Right renal cortex interstitium (tissue), 3 donors: ENCODE results near the gene IGLL1. TPM values are rescaled to one million over a fixed set of nuclear protein-coding genes. Genes with fewer than 3 reads are reported as not detected.

Experiments
- DNase-seq, 3 donors: peaks; one replicate each; pipeline ENCODE4 v3.0.0-alpha.2; 2013; ENCODE audit warnings: low read depth in 3 of 3, low spot score in 2 of 3
- polyA plus RNA-seq, 3 donors: library from polyadenylated mRNA; unstranded; fragments of 120-200 nt; gene quantifications; one replicate each; pipeline ENCODE4 v1.2.1, GENCODE V29; 2013; ENCODE audit not compliant: insufficient read length in 3 of 3

Gene IGLL1
- polyA plus RNA-seq, 3 donors, result 0.53 to 1.6 (median 0.98) TPM

DNA sequence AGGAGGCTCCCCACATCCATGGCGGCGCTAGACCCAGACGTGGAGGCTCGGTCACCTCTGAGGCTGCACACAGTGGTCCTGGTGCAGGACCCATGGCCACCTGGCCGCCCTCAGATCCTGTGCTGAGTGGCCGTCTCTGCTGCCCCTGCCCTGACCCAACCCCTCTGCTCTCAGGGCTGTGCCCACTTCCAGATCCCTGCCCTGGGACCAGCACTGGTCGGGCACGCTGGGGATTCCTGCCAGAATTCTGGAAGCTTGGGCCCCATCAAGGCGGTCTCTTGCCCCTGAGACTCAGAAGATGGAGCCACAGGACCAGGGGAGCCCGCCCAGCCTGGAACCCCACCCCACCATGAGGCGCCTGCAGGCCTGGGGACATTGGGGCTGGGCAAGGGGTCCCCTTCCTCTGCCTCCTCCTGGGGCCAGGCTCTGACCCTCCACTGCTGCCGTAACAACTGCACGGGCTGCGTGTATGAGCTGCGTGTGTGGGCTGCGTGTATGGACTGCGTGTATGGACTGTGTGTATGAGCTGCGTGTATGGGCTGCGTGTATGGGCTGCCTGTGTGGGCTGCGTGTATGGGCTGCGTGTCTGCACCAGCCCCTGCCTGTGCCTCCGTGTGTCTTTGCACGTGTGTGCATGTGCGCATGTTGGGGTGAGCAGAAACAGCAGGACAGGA lies 48.7 kb downstream of the IGLL1 start:
- DNase-seq, result no peak

DNA sequence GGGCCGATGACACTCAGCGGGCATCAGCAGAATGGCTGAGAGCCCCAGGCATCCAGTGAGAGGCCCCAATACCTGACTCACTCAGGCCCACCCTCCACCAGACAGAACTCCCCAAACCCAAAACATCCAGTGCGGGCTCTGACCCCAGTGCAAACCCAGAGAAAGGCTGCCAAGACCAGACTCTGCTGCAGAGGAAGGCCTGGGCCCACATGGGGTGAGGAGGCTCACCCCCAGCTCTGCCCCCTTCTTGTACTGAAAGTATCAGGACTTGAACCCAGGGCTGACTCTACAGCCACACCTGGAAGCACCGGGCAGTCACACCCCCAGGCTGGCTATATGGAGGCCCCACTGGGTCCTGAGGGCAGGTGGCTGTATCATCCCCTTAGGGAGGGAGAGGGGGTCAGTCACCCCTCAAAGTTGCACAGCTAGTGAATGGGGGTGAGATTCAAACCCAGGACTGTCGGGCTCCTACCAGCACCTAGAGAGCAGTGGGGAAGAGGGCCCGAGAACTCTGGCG lies 49.3 kb downstream of the IGLL1 start:
- no peak for DNase-seq

DNA sequence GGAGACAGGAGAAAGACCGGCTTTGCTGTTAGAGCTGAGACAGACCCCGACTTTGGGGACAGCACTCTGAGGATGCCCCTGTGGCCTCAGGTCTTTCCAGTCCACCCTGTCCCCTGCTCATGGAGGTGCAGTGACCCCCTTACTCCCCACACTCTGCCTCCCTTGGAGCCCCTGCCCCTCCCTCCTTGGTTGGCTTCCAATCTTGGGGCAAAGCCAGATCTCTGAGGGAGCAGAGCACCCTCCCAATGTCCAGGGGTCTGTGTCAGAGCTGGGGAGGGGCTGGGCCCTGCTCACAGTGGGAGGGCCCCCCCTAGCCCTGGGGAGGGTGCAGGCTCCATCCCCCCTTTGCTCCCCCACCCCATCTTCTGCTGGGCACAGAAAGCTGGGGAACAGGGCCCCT lies 50.0 kb downstream of the IGLL1 start:
- DNase-seq, result no peak

- DNase-seq, result no peak
Observed at GRCh38 chr22:23529166-23530103, 50.7 kb downstream of the IGLL1 start.

GRCh38 chr22:23527971-23528740 lies 51.9 kb downstream of the IGLL1 start:
- DNase-seq, result no peak

GRCh38 chr22:23526596-23527316 lies 53.3 kb downstream of the IGLL1 start:
- DNase-seq, result no peak

GRCh38 chr22:23525510-23525909 lies 54.6 kb downstream of the IGLL1 start:
- DNase-seq, result no peak

GRCh38 chr22:23524226-23524625 lies 55.9 kb downstream of the IGLL1 start:
- DNase-seq, result no peak

- no peak for DNase-seq
Observed at GRCh38 chr22:23523713-23524112, 56.4 kb downstream of the IGLL1 start.

Other genes starting within 250 kb of the IGLL1 start
- 1 to 10 TPM; 1.4 to 2.5 (median 1.7) TPM for gene DRICH1, start 52.0 kb upstream of the IGLL1 start, polyA plus RNA-seq
- gene RGL4, start 110.7 kb upstream of the IGLL1 start, polyA plus RNA-seq, result 1 to 10 TPM; 1.8 to 3.1 (median 2.1) TPM
- gene ZNF70, start 170.8 kb upstream of the IGLL1 start, polyA plus RNA-seq, result 1 to 10 TPM; 4.7 to 5.5 (median 5.0) TPM
- gene VPREB3, start 174.1 kb upstream of the IGLL1 start, polyA plus RNA-seq, result 1 to 10 TPM in 1 of 3 donors, under 1 TPM in 2; 0.35 to 1.1 (median 0.58) TPM
- 1 to 10 TPM; 2.2 to 2.5 (median 2.3) TPM for gene C22orf15, start 182.7 kb upstream of the IGLL1 start, polyA plus RNA-seq
- gene CHCHD10, start 187.7 kb upstream of the IGLL1 start, polyA plus RNA-seq, result 10 to 100 TPM; 57.4 to 75.6 (median 61.0) TPM
- 10 to 100 TPM; 14.2 to 16.7 (median 14.8) TPM for gene MMP11, start 192.6 kb upstream of the IGLL1 start, polyA plus RNA-seq
- gene SMARCB1, start 206.7 kb upstream of the IGLL1 start, polyA plus RNA-seq, result 100 to 1,000 TPM; 205 to 225 (median 224) TPM